SK-N-SH (cell line): Measurements from ENCODE around the gene FAM168A. TPM values are rescaled to one million over a fixed set of nuclear protein-coding genes. Genes with fewer than 3 reads are reported as not detected.

Experiments
- CTCF ChIA-PET: fragments of 300-600, 350-600 bp; formaldehyde crosslinking; extraction: SDS; loops from one replicate; lab custom pipeline; 2021; lab: Yijun Ruan, JAX
- POLR2A ChIA-PET: fragments of 350-600 bp; sonication (Branson Sonifier 250); formaldehyde crosslinking; extraction: SDS; loops from one replicate; lab custom pipeline; 2020; ENCODE audit warnings: antibody characterized with exemption, inconsistent platforms; lab: Yijun Ruan, JAX
- DNase-seq: peaks from one replicate; pipeline ENCODE4 v3.0.0; 2012
- H2AFZ ChIP-seq: fragments of 200-600 bp; sonication (generic); 2 replicates; pipeline ENCODE4 v1.8.1; 2016; ENCODE audit warnings: antibody characterized with exemption, mild to moderate bottlenecking, low read depth
- H3F3A ChIP-seq: fragments of 200-600 bp; sonication (generic); replicated peaks from 2 replicates; pipeline ENCODE3; 2016; ENCODE audit warnings: antibody characterized with exemption, mild to moderate bottlenecking; ENCODE audit not compliant: insufficient read depth
- H3K27ac ChIP-seq, 2 experiments: fragments of 200-500 bp in 1 of 2; fragments of 200-600 bp in 1 of 2; sonication (Bioruptor generic) in 1 of 2; sonication (generic), shearing (Covaris generic) in 1 of 2; 2 replicates each; pipeline versions ENCODE4 v1.5.1 to v1.6.1; 2014 to 2016; ENCODE audit warnings: low read depth in 2 of 2, inconsistent platforms in 1 of 2, low read length in 1 of 2, mild to moderate bottlenecking in 1 of 2, mixed read lengths in 1 of 2
- H3K27me3 ChIP-seq: fragments of 200-600 bp; sonication (generic), shearing (Covaris generic); 2 replicates; pipeline ENCODE4 v1.6.1; 2016; ENCODE audit warnings: mixed run types; ENCODE audit not compliant: insufficient read depth
- H3K36me3 ChIP-seq, 2 experiments: fragments of 200-500 bp in 1 of 2; fragments of 200-600 bp in 1 of 2; sonication (Bioruptor generic) in 1 of 2; sonication (generic) in 1 of 2; replicated peaks in 1 of 2; 2 replicates each; pipeline versions ENCODE3 to v1.5.1; 2014 to 2016; ENCODE audit warnings: low read length in 1 of 2, mild to moderate bottlenecking in 1 of 2; ENCODE audit not compliant: insufficient read depth in 2 of 2, control insufficient read depth in 1 of 2
- H3K4me1 ChIP-seq, 2 experiments: fragments of 200-500 bp in 1 of 2; fragments of 200-600 bp in 1 of 2; sonication (Bioruptor generic) in 1 of 2; sonication (generic), shearing (Covaris generic) in 1 of 2; 2 replicates each; pipeline versions ENCODE4 v1.5.1 to v1.6.1; 2014 to 2016; ENCODE audit warnings: low read depth in 1 of 2, low read length in 1 of 2, mixed run types in 1 of 2; ENCODE audit not compliant: insufficient read depth in 2 of 2, control insufficient read depth in 1 of 2
- H3K4me2 ChIP-seq: fragments of 200-600 bp; sonication (generic), shearing (Covaris generic); 2 replicates; pipeline ENCODE4 v1.6.1; 2017; ENCODE audit warnings: mixed run types
- H3K4me3 ChIP-seq, 2 experiments: fragments of 200-500 bp in 1 of 2; fragments of 200-600 bp in 1 of 2; sonication (Bioruptor generic) in 1 of 2; sonication (generic), shearing (Covaris generic) in 1 of 2; 2 replicates each; pipeline versions ENCODE4 v1.5.1 to v1.8.1; 2014 to 2016; ENCODE audit warnings: low read depth in 2 of 2, inconsistent platforms in 1 of 2, low read length in 1 of 2, mild to moderate bottlenecking in 1 of 2, mixed read lengths in 1 of 2, moderate library complexity in 1 of 2
- H3K79me2 ChIP-seq: fragments of 200-600 bp; sonication (generic); 2 replicates; pipeline ENCODE4 v1.8.1; 2017; ENCODE audit warnings: mild to moderate bottlenecking; ENCODE audit not compliant: insufficient read depth
- H3K9ac ChIP-seq: fragments of 200-600 bp; sonication (generic); 2 replicates; pipeline ENCODE4 v1.6.1; 2017; ENCODE audit warnings: mixed run types
- H3K9me2 ChIP-seq: fragments of 200-600 bp; sonication (generic); 2 replicates; pipeline ENCODE4 v1.6.1; 2017; ENCODE audit warnings: mixed run types
- H3K9me3 ChIP-seq: fragments of 200-600 bp; sonication (generic); 2 replicates; pipeline ENCODE4 v1.6.1; 2017; ENCODE audit warnings: mixed run types, mild to moderate bottlenecking, moderate library complexity
- H4K20me1 ChIP-seq: fragments of 200-600 bp; sonication (generic); 2 replicates; pipeline ENCODE4 v1.6.1; 2017; ENCODE audit warnings: mild to moderate bottlenecking, mixed run types; ENCODE audit not compliant: insufficient read depth
- EP300 ChIP-seq, 2 experiments: IDR thresholded peaks; 2 replicates each; pipeline versions ENCODE4 v1.4.0 to v1.6.1; 2012; ENCODE audit warnings: borderline replicate concordance in 1 of 2, low read depth in 1 of 2, low read length in 1 of 2
- EZH2phosphoT487 ChIP-seq: fragments of 200-600 bp; sonication (generic); IDR thresholded peaks from 2 replicates; pipeline ENCODE4 v1.6.1; 2017; ENCODE audit warnings: low read depth, mixed run types, mild to moderate bottlenecking, antibody characterized with exemption, moderate library complexity, borderline replicate concordance
- FOXJ3 ChIP-seq: sonication (generic); formaldehyde crosslinking; IDR thresholded peaks from 2 replicates; pipeline ENCODE4 v1.5.1; 2020; ENCODE audit warnings: mild to moderate bottlenecking, missing genetic modification reagents
- GABPA ChIP-seq: IDR thresholded peaks from 2 replicates; pipeline ENCODE4 v1.4.0; 2012; ENCODE audit warnings: low read depth, mild to moderate bottlenecking
- GATA2 ChIP-seq: sonication (generic); formaldehyde crosslinking; IDR thresholded peaks from 2 replicates; pipeline ENCODE4 v1.5.0; 2020; ENCODE audit warnings: mild to moderate bottlenecking, missing genetic modification reagents
- JUND ChIP-seq: IDR thresholded peaks from 2 replicates; pipeline ENCODE4 v1.4.0; 2012
- RAD21 ChIP-seq: IDR thresholded peaks from 2 replicates; pipeline ENCODE4 v1.6.1; 2012; ENCODE audit warnings: mild to moderate bottlenecking, low read length
- RXRA ChIP-seq: IDR thresholded peaks from 2 replicates; pipeline ENCODE4 v1.4.0; 2012; ENCODE audit warnings: low read depth, mild to moderate bottlenecking, borderline replicate concordance
- SIN3A ChIP-seq: IDR thresholded peaks from 2 replicates; pipeline ENCODE4 v1.6.1; 2012; ENCODE audit warnings: low read depth, mild to moderate bottlenecking, low read length, moderate library complexity, borderline replicate concordance
- TCF12 ChIP-seq: IDR thresholded peaks from 2 replicates; pipeline ENCODE4 v1.4.0; 2012
- WGBS: methylation state at CpG from one replicate; pipeline ENCODE4 v1.1.6; 2017; ENCODE audit warnings: low lambda C conversion rate; 5-methylcytosine and 5-hydroxymethylcytosine counted together
- polyA plus RNA-seq, 3 experiments: library from polyadenylated mRNA; depleted of rRNA; stranded (reverse); fragments of >200 nt; gene quantifications; 2 replicates each; pipeline ENCODE4 v1.2.3, GENCODE V29; 2012
- TF ChIP-seq, protein P1 (sequence below): IDR thresholded peaks from 2 replicates; pipeline ENCODE4; 2012
- TF ChIP-seq, protein P2 (sequence below): IDR thresholded peaks from 2 replicates; pipeline ENCODE4 v1.4.0; 2012; ENCODE audit warnings: low read depth

FAM168A gene
- polyA plus RNA-seq, 1 of the 3 experiments (the other 2 are of a cell fraction) = 17.8 TPM

DNA sequence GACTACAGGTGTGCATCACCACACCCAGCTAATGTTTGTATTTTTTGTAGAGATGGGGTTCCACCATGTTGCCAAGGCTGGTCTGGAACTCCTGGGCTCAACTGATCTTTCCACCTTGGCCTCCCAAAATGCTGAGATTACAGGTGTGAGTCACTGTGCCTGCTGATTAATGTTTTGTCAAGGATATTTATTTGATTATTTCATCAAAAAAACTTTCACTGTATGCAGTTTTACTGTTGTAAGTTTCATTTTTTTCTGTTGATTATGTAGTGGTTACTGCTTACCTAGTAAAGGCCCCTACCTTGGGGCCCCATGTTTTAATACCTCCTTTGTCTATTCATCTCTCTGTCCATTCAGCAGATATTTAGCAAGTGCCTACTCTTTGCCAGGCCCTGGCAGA, 16.7 kb upstream of the FAM168A start:
- CTCF ChIA-PET = interaction anchor here (1.1 to 1.4 kb wide), 3 partner anchors 12 to 263 kb away, joined by 3 to 5 read pairs (median 3); no protein-coding TSS in a partner anchor
- no peak overlapping the region for H3K9ac ChIP-seq

DNA sequence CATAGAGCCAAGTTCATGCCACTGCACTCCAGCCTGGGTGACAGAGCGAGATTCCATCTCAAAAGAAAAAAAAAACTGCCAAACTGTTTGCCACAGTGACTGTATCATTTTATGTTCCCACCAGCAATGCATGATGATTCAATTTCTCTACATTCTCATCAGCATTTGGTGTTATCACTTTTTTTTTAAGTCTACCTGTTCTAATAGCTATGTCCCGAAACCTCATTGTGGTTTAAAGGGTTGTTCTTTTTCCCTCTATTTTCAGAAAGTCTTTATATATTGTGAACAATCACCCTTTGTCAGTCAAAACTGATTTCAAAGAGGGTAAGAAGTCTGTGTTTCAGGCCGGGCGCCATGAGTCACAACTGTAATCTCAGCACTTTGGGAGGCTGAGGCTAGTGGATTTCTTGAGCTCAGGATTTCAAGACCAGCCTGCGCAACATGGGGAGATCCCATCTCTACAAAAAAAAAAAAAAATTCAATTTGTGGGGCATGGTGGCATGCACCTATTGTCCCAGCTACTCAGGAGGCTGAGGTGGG, 14.8 kb upstream of the FAM168A start:
- Histone ChIP-seq H3K9me2 (no peaks in the 10 kb centered on the region), H3K4me3 (no peak overlapping the region), H3K27me3 (no peaks in the 10 kb centered on the region), H3K79me2 (no peaks in the 10 kb centered on the region), H3F3A (no peaks in the 10 kb centered on the region), H4K20me1 (no peaks in the 10 kb centered on the region), H3K9ac (no peak overlapping the region), H3K36me3 (no peaks in the 10 kb centered on the region), H2AFZ (no peak overlapping the region), H3K4me2 (no peak overlapping the region), H3K27ac (no peak overlapping the region), H3K9me3 (no peaks in the 10 kb centered on the region), H3K4me1 (no peaks in the 10 kb centered on the region)
- POLR2A ChIA-PET = no interaction called here
- TF ChIP-seq, protein P1, sequence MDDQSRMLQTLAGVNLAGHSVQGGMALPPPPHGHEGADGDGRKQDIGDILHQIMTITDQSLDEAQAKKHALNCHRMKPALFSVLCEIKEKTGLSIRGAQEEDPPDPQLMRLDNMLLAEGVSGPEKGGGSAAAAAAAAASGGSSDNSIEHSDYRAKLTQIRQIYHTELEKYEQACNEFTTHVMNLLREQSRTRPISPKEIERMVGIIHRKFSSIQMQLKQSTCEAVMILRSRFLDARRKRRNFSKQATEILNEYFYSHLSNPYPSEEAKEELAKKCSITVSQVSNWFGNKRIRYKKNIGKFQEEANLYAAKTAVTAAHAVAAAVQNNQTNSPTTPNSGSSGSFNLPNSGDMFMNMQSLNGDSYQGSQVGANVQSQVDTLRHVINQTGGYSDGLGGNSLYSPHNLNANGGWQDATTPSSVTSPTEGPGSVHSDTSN = no peak
- CTCF ChIA-PET = no interaction called here
- DNase-seq = no peak
- 77% methylated on average over 5 of the region's 5 CpGs for WGBS

More for the DNA sequence above, 16.7 kb upstream of the FAM168A start:
- H2AFZ ChIP-seq = no peak overlapping the region
- no peak overlapping the region for H3K27ac ChIP-seq
- H3F3A ChIP-seq = no peaks in the 10 kb centered on the region
- no peak overlapping the region for H3K4me3 ChIP-seq
- no peaks in the 10 kb centered on the region for H3K27me3 ChIP-seq
- no peaks in the 10 kb centered on the region for H3K9me3 ChIP-seq
- H3K9me2 ChIP-seq = no peaks in the 10 kb centered on the region
- TF ChIP-seq GATA2 (CRISPR knock-in tag) (no peak), GABPA (no peak), RXRA (no peak), JUND (no peak), TCF12 (no peak), RAD21 (no peak), FOXJ3 (CRISPR knock-in tag) (no peak), SIN3A (no peak), EP300 (IDR thresholded peaks at IDR 0.05; ENCODE audit: borderline replicate concordance in 1 of 2, low read depth in 1 of 2, low read length in 1 of 2) (no peak), EZH2phosphoT487 (no peak)
- TF ChIP-seq, protein P2, sequence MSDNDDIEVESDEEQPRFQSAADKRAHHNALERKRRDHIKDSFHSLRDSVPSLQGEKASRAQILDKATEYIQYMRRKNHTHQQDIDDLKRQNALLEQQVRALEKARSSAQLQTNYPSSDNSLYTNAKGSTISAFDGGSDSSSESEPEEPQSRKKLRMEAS = no peak
- POLR2A ChIA-PET = no interaction called here
- H3K4me1 ChIP-seq = no peaks in the 10 kb centered on the region
- no peak overlapping the region for H3K4me2 ChIP-seq
- H3K79me2 ChIP-seq = no peaks in the 10 kb centered on the region
- no peak for DNase-seq
- no peaks in the 10 kb centered on the region for H3K36me3 ChIP-seq
- H4K20me1 ChIP-seq = no peaks in the 10 kb centered on the region
